Kidney (tissue), 14 donors: ENCODE measurements around the gene FBXO15. TPM values are rescaled to one million over a fixed set of nuclear protein-coding genes. Genes with fewer than 3 reads are reported as not detected.

Source experiments
- DNase-seq, 5 donors: peaks; one replicate each; pipeline ENCODE4 v3.0.0-alpha.2; 2013 to 2020
- FAIRE-seq: peaks from 2 replicates; lab custom pipeline; 2012; peaks lifted over from hg19 to GRCh38; lab: Jason Lieb, UNC
- H3K27ac ChIP-seq, 2 donors: one replicate each; pipeline ENCODE4 v1.7.0; 2013; ENCODE audit warnings: low read depth in 2 of 2, low read length in 2 of 2, inconsistent platforms in 1 of 2
- H3K27me3 ChIP-seq: one replicate; pipeline ENCODE4 v1.7.1; 2013; ENCODE audit warnings: low read length, inconsistent platforms; ENCODE audit not compliant: control insufficient read depth, insufficient read depth
- H3K36me3 ChIP-seq, 3 donors: one replicate each; pipeline versions ENCODE4 v1.7.0 to v1.7.1; 2013; ENCODE audit warnings: low read length in 3 of 3, control low read depth in 1 of 3, inconsistent platforms in 1 of 3; ENCODE audit not compliant: insufficient read depth in 3 of 3, control insufficient read depth in 2 of 3
- H3K4me1 ChIP-seq, 3 donors: one replicate each; pipeline versions ENCODE4 v1.7.0 to v1.7.1; 2013; ENCODE audit warnings: low read length in 3 of 3, inconsistent platforms in 1 of 3, low read depth in 1 of 3; ENCODE audit not compliant: control insufficient read depth in 2 of 3, insufficient read depth in 2 of 3
- H3K4me3 ChIP-seq, 3 donors: one replicate each; pipeline versions ENCODE4 v1.7.0 to v1.8.1; 2013; ENCODE audit warnings: low read length in 3 of 3, control low read depth in 1 of 3, inconsistent platforms in 1 of 3
- H3K9ac ChIP-seq, 3 donors: one replicate each; pipeline versions ENCODE4 v1.7.0 to v1.7.1; 2013; ENCODE audit warnings: low read length in 3 of 3, control low read depth in 1 of 3, inconsistent platforms in 1 of 3
- H3K9me3 ChIP-seq, 3 donors: one replicate each; pipeline versions ENCODE4 v1.7.0 to v1.7.1; 2013; ENCODE audit warnings: low read length in 3 of 3, control low read depth in 1 of 3, inconsistent platforms in 1 of 3; ENCODE audit not compliant: control insufficient read depth in 2 of 3, insufficient read depth in 1 of 3
- CTCF ChIP-seq: IDR thresholded peaks from 3 replicates; pipeline ENCODE4 v1.5.1; 2012; ENCODE audit warnings: mild to moderate bottlenecking, moderate library complexity, borderline replicate concordance; ENCODE audit not compliant: insufficient read depth; ENCODE audit errors: extremely low read depth
- intact Hi-C: fragments of 100-400 bp; cut with DNase I; formaldehyde crosslinking; loops from one replicate; pipeline ENCODE4 v1.11.1; 2022
- polyA plus RNA-seq: library from polyadenylated mRNA; stranded (reverse); fragments of 350-450 nt; fragmentation: Illumina TruSeq; extraction: RNeasy Lipid Tissue Mini Kit (QIAGEN cat#74804); gene quantifications from one replicate; pipeline ENCODE4 v1.2.3, GENCODE V29; 2014; ENCODE audit warnings: low read depth, low replicate concordance; ENCODE audit not compliant: insufficient read depth
- total RNA-seq: library from RNA; stranded (reverse); fragmentation: NEBNext Ultra II Directional; extraction: Animal tissue kit (Norgen Biotek cat#: 25700); gene quantifications from one replicate; pipeline ENCODE4 v1.2.1, GENCODE V29; 2021
- donor health status: control.
- donor health status: control.
- donor health status: control.
- donor health status: control.
- donor health status: control.
- donor health status: DM: yes; HTN: yes; CAD: no.
- donor health status: Normal renal cell carcinoma (clear cell type).

Gene FBXO15
- total and polyA plus RNA-seq, 2 donors from 2014 or later, result 3.5 to 9.1 TPM

GRCh38 chr18:74152270-74152669, 4.6 kb upstream of the FBXO15 start:
- intact Hi-C loops, result no loop called here
- no peak for TF ChIP-seq CTCF
- H3K4me3 ChIP-seq, result no peak overlapping the region

GRCh38 chr18:74149878-74150277, 2.2 kb upstream of the FBXO15 start:
- intact Hi-C loops, result no loop called here
- Histone ChIP-seq H3K36me3 (peaks cover 0 to 5% (median 0%) of the 10 kb centered on the region in 3 donors), H3K9me3 (no peaks in the 10 kb centered on the region), H3K4me3 (peak overlapping the region in 1 of 3 donors; percentile 99), H3K27ac (no peak overlapping the region), H3K4me1 (peaks cover 2 to 17% (median 4%) of the 10 kb centered on the region in 3 donors), H3K9ac (no peak overlapping the region), H3K27me3 (no peaks in the 10 kb centered on the region)
- no peak for DNase-seq
- FAIRE-seq, result no peak
- no peak for TF ChIP-seq CTCF

More at GRCh38 chr18:74152270-74152669, 4.6 kb upstream of the FBXO15 start:
- no peaks in the 10 kb centered on the region for H3K27me3 ChIP-seq
- no peaks in the 10 kb centered on the region for H3K9me3 ChIP-seq
- H3K4me1 ChIP-seq, result peaks cover 2 to 15% (median 4%) of the 10 kb centered on the region in 3 donors
- peaks cover 6 to 16% (median 11%) of the 10 kb centered on the region in 3 donors for H3K36me3 ChIP-seq
- H3K27ac ChIP-seq, result no peak overlapping the region
- peak in 2 of 5 donors; percentile 43 to 51 for DNase-seq
- no peak for FAIRE-seq
- no peak overlapping the region for H3K9ac ChIP-seq

- Histone ChIP-seq H3K4me3 (peak overlapping the region; percentile 95 to 100 (median 99)), H3K27ac (peak overlapping the region in 1 of 2 donors; percentile 89), H3K9me3 (no peaks in the 10 kb centered on the region), H3K4me1 (peaks cover 2 to 17% (median 4%) of the 10 kb centered on the region in 3 donors), H3K36me3 (peaks cover 0 to 3% (median 0%) of the 10 kb centered on the region in 3 donors), H3K9ac (peak overlapping the region; percentile 61 to 97 (median 96)), H3K27me3 (no peaks in the 10 kb centered on the region)
- TF ChIP-seq CTCF, result no peak
- intact Hi-C loops, result no loop called here
- DNase-seq, result peak in 1 of 5 donors; percentile 46
- FAIRE-seq, result no peak
These were observed 973 bp upstream of the FBXO15 start for GRCh38 chr18:74148543-74149070.

GRCh38 chr18:74147491-74147778, 199 bp downstream of the FBXO15 start:
- Histone ChIP-seq H3K4me3 (peak overlapping the region; percentile 95 to 100 (median 99)), H3K4me1 (peaks cover 2 to 17% (median 4%) of the 10 kb centered on the region in 3 donors), H3K36me3 (peaks cover 0 to 3% (median 0%) of the 10 kb centered on the region in 3 donors), H3K9ac (peak overlapping the region in 2 of 3 donors; percentile 93 to 96), H3K27me3 (no peaks in the 10 kb centered on the region), H3K27ac (peak overlapping the region in 1 of 2 donors; percentile 89), H3K9me3 (no peaks in the 10 kb centered on the region)
- TF ChIP-seq CTCF, result no peak
- intact Hi-C loops, result no loop called here
- DNase-seq (no peak), FAIRE-seq (no peak)
